Stimulated activated CD8-positive, alpha-beta memory T cell treated with anti-CD3 and anti-CD28 coated beads, Interleukin-7, amount 100 ng/mL, for 4 hours (primary cell): ENCODE results near the gene RBP3.
A peak's percentile ranks its signal among the peaks of the same experiment; 100 is the strongest.

Experiments used
- DNase-seq, 2 donors: peaks; one replicate each; pipeline ENCODE4 v3.0.0-alpha.2; 2020; ENCODE audit warnings: low read depth in 2 of 2

The RBP3 gene

GRCh38 chr10:47348138-47348651 is at the start of gene RBP3:
Gene RBP3, plus strand, starts transcription at chr10:47348363. Its CDS starts 122 bp downstream, at chr10:47348485.
- no peak for DNase-seq

- DNase-seq = no peak
These were observed 49.4 kb upstream of the RBP3 start for GRCh38 chr10:47298715-47299114.

GRCh38 chr10:47299611-47300428 is 48.3 kb upstream of the RBP3 start, which contains the start of gene GDF10:
Gene GDF10, plus strand, starts transcription at chr10:47300197. Its CDS starts 455 bp downstream, at chr10:47300652.
- peak in 1 of 2 donors; percentile 25 for DNase-seq

GRCh38 chr10:47300429-47300931 is 47.7 kb upstream of the RBP3 start:
- DNase-seq = no peak

- DNase-seq = no peak
These were observed 46.3 kb upstream of the RBP3 start for GRCh38 chr10:47301833-47302232.

- DNase-seq = no peak
These were observed 45.1 kb upstream of the RBP3 start for GRCh38 chr10:47303105-47303504.

GRCh38 chr10:47303866-47304265 is 44.3 kb upstream of the RBP3 start:
- DNase-seq = no peak

- DNase-seq = no peak
These were observed 42.6 kb upstream of the RBP3 start for GRCh38 chr10:47305566-47305965.

GRCh38 chr10:47306387-47307210 is 41.6 kb upstream of the RBP3 start:
- DNase-seq = no peak

- no peak for DNase-seq
These were observed 40.8 kb upstream of the RBP3 start for GRCh38 chr10:47307381-47307780.

- DNase-seq = no peak
These were observed 39.4 kb upstream of the RBP3 start for GRCh38 chr10:47308775-47309174.

GRCh38 chr10:47309408-47310089 is 38.6 kb upstream of the RBP3 start:
- DNase-seq = no peak

- no peak for DNase-seq
These were observed 38.1 kb upstream of the RBP3 start for GRCh38 chr10:47310090-47310505.

- DNase-seq = no peak
These were observed 36.8 kb upstream of the RBP3 start for GRCh38 chr10:47311193-47311931.

- DNase-seq = peak; percentile 65 to 68
These were observed 36.1 kb upstream of the RBP3 start for GRCh38 chr10:47311932-47312662.

- DNase-seq = no peak
These were observed 35.5 kb upstream of the RBP3 start for GRCh38 chr10:47312663-47312995.

- no peak for DNase-seq
These were observed 33.7 kb upstream of the RBP3 start for GRCh38 chr10:47314416-47314970.

- no peak for DNase-seq
These were observed 32.7 kb upstream of the RBP3 start for GRCh38 chr10:47315421-47315820.

- DNase-seq = no peak
These were observed 32.0 kb upstream of the RBP3 start for GRCh38 chr10:47316131-47316530.

- no peak for DNase-seq
These were observed 30.9 kb upstream of the RBP3 start for GRCh38 chr10:47317251-47317650.
